WTC11 (cell line): ENCODE measurements around the gene SLC25A22. TPM values are rescaled to one million over a fixed set of nuclear protein-coding genes. Genes with fewer than 3 reads are reported as not detected.
A peak's percentile ranks its signal among the peaks of the same experiment; 100 is the strongest.

Experiments used
- ATAC-seq: fragments of 200-7000 bp; cut with Tn5 transposase; 2 replicates; pipeline ENCODE4 v1.10.0; 2021; ENCODE audit warnings: mild to moderate bottlenecking, moderate library complexity
- CTCF ChIA-PET: fragments of 300-600 bp; sonication (Branson Sonifier 250); formaldehyde crosslinking; loops from one replicate; lab custom pipeline; 2021; ENCODE audit warnings: antibody characterized with exemption; lab: Charles Lee
- POLR2A ChIA-PET: fragments of 350-600 bp; sonication (Branson Sonifier 250); formaldehyde crosslinking; loops from one replicate; lab custom pipeline; 2021; ENCODE audit warnings: antibody characterized with exemption; lab: Charles Lee
- DNase-seq: peaks from one replicate; pipeline ENCODE4 v3.0.0; 2021; ENCODE audit warnings: low spot score
- H3K27ac Mint-ChIP-seq: 2 replicates; pipeline ENCODE4 v1.8.0; 2021; ENCODE audit warnings: mixed read lengths
- H3K27me3 Mint-ChIP-seq: 2 replicates; pipeline ENCODE4 v1.8.0; 2021; ENCODE audit warnings: low read depth, mild to moderate bottlenecking, moderate library complexity, mixed read lengths
- H3K36me3 Mint-ChIP-seq: 2 replicates; pipeline ENCODE4 v1.8.0; 2021; ENCODE audit warnings: mixed read lengths
- H3K4me1 Mint-ChIP-seq: 2 replicates; pipeline ENCODE4 v1.8.0; 2022; ENCODE audit warnings: mixed read lengths
- H3K4me3 Mint-ChIP-seq: 2 replicates; pipeline ENCODE4 v1.8.0; 2021; ENCODE audit warnings: mild to moderate bottlenecking, moderate library complexity, mixed read lengths
- H3K9me3 Mint-ChIP-seq: 2 replicates; pipeline ENCODE4 v1.8.0; 2021; ENCODE audit warnings: mixed read lengths
- ATF1 ChIP-seq: sonication (generic); formaldehyde crosslinking; IDR thresholded peaks from 2 replicates; pipeline ENCODE4 v1.8.1; 2023; ENCODE audit warnings: mild to moderate bottlenecking, moderate library complexity, missing genetic modification reagents
- EMX1 ChIP-seq: fragments of 250-450 bp; sonication (Bioruptor Pico); IDR thresholded peaks from 2 replicates; pipeline ENCODE4 v1.8.0; 2021; ENCODE audit warnings: mild to moderate bottlenecking
- ETV6 ChIP-seq: sonication (generic); formaldehyde crosslinking; IDR thresholded peaks from 2 replicates; pipeline ENCODE4 v1.8.1; 2022; ENCODE audit warnings: mild to moderate bottlenecking, missing genetic modification reagents
- FOXP1 ChIP-seq: sonication (generic); formaldehyde crosslinking; IDR thresholded peaks from 2 replicates; pipeline ENCODE4 v1.8.0; 2022; ENCODE audit warnings: missing genetic modification reagents, mild to moderate bottlenecking, moderate library complexity, borderline replicate concordance
- GRHL2 ChIP-seq: fragments of 250-450 bp; sonication (Bioruptor Pico); IDR thresholded peaks from 2 replicates; pipeline ENCODE4 v1.8.0; 2022; ENCODE audit warnings: mild to moderate bottlenecking, moderate library complexity; ENCODE audit not compliant: insufficient replicate concordance, severe bottlenecking
- SMAD3 ChIP-seq: sonication (generic); formaldehyde crosslinking; IDR thresholded peaks from 2 replicates; pipeline ENCODE4 v1.8.0; 2022; ENCODE audit warnings: missing genetic modification reagents, mild to moderate bottlenecking, borderline replicate concordance
- SP1 ChIP-seq: sonication (generic); formaldehyde crosslinking; conservative IDR thresholded peaks from 2 replicates; pipeline ENCODE4 v1.8.1; 2022; ENCODE audit warnings: missing genetic modification reagents
- ZNF232 ChIP-seq: sonication (generic); formaldehyde crosslinking; IDR thresholded peaks from 2 replicates; pipeline ENCODE4 v1.8.0; 2022; ENCODE audit warnings: mild to moderate bottlenecking, missing genetic modification reagents
- total RNA-seq: library from RNA; stranded (reverse); gene quantifications from 3 replicates; pipeline ENCODE4 v1.2.3, GENCODE V29; 2021
- TF ChIP-seq, protein P1 (sequence below): fragments of 250-450 bp; sonication (Bioruptor Pico); IDR thresholded peaks from 2 replicates; pipeline ENCODE4 v1.9.0; 2021; ENCODE audit warnings: mild to moderate bottlenecking
- TF ChIP-seq, protein P2 (sequence below): sonication (generic); formaldehyde crosslinking; IDR thresholded peaks from 2 replicates; pipeline ENCODE4 v1.8.1; 2022; ENCODE audit warnings: missing genetic modification reagents, borderline replicate concordance
- TF ChIP-seq, protein P3 (sequence below): fragments of 250-450 bp; sonication (Bioruptor Pico); IDR thresholded peaks from 2 replicates; pipeline ENCODE4 v2.1.2; 2022; ENCODE audit warnings: mild to moderate bottlenecking, moderate library complexity
- TF ChIP-seq, protein P4 (sequence below): fragments of 250-450 bp; sonication (Bioruptor Pico); IDR thresholded peaks from 2 replicates; pipeline ENCODE4 v1.9.0; 2021; ENCODE audit warnings: mild to moderate bottlenecking

The SLC25A22 gene
- total RNA-seq, 1 experiment from 2014 or later: 44.8 TPM

DNA sequence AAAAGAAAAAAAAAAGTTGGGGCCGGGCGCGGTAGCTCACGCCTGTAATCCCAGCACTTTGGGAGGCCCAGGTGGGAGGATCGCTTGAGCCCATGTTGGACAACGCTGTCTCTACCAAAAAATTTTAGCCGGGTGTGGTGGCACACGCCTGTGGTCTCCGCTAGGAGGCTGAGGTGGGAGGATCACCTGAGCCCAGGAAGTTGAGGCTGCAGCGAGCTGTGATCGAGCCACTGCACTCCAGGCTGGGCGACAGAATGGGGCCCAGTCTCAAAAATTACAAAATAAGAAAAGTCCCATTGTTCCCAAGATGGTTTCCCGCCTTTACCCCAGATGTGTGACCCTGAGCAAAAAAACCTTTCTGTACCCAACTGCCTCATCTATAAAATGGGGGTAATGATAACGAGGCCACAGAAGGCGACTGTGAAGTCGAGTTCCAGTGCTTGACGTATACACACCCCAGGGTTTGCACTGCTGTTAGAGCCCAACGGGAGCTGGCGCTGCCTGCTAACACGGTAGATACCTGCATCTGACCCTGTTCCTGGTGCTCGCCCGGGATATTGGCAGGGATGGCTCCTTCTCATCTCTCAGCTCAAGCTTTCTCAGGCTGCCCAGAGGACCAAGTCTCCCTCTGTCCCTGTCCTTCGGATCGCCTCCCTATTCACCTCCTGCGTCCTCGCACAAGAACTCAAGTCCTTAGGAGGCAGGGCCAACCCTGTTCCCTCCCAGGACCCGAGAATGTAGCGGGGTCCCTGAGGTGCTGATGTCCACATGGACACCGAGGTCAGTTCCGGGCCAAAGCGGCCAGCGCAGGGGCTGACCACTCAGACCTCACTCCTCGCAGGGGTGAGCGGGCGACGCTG is 10.6 kb upstream of the SLC25A22 start:
- ATAC-seq (no peak), DNase-seq (no peak)
- TF ChIP-seq, protein P1, sequence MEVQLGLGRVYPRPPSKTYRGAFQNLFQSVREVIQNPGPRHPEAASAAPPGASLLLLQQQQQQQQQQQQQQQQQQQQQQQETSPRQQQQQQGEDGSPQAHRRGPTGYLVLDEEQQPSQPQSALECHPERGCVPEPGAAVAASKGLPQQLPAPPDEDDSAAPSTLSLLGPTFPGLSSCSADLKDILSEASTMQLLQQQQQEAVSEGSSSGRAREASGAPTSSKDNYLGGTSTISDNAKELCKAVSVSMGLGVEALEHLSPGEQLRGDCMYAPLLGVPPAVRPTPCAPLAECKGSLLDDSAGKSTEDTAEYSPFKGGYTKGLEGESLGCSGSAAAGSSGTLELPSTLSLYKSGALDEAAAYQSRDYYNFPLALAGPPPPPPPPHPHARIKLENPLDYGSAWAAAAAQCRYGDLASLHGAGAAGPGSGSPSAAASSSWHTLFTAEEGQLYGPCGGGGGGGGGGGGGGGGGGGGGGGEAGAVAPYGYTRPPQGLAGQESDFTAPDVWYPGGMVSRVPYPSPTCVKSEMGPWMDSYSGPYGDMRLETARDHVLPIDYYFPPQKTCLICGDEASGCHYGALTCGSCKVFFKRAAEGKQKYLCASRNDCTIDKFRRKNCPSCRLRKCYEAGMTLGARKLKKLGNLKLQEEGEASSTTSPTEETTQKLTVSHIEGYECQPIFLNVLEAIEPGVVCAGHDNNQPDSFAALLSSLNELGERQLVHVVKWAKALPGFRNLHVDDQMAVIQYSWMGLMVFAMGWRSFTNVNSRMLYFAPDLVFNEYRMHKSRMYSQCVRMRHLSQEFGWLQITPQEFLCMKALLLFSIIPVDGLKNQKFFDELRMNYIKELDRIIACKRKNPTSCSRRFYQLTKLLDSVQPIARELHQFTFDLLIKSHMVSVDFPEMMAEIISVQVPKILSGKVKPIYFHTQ (CRISPR knock-in tag): no peak
- TF ChIP-seq EMX1: no peak
- TF ChIP-seq, protein P2, sequence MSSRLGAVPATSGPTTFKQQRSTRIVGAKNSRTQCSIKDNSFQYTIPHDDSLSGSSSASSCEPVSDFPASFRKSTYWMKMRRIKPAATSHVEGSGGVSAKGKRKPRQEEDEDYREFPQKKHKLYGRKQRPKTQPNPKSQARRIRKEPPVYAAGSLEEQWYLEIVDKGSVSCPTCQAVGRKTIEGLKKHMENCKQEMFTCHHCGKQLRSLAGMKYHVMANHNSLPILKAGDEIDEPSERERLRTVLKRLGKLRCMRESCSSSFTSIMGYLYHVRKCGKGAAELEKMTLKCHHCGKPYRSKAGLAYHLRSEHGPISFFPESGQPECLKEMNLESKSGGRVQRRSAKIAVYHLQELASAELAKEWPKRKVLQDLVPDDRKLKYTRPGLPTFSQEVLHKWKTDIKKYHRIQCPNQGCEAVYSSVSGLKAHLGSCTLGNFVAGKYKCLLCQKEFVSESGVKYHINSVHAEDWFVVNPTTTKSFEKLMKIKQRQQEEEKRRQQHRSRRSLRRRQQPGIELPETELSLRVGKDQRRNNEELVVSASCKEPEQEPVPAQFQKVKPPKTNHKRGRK (CRISPR knock-in tag): no peak
- TF ChIP-seq ATF1 (CRISPR knock-in tag): 0 out of 2 replicates have a peak, but pooled peaks have one; percentile 24
- peak; percentile 84; the same call in 1 of the 2 replicates for TF ChIP-seq SMAD3
- Mint-ChIP-seq H3K4me3 (peak overlapping the region; percentile 92), H3K9me3 (no peaks in the 10 kb centered on the region), H3K4me1 (peaks cover 43% of the 10 kb centered on the region), H3K36me3 (peaks cover 28% of the 10 kb centered on the region), H3K27ac (peak overlapping the region; percentile 93), H3K27me3 (no peaks in the 10 kb centered on the region)
- ChIA-PET POLR2A (interaction anchor here (1.1 to 2.0 kb wide), 6 partner anchors 11 to 24 kb away, joined by 3 to 18 read pairs (median 4); partner anchors contain the start of genes CD151, CRACR2B and PNPLA2), CTCF (interaction anchor here (0.8 to 2.2 kb wide), 6 partner anchors 11 to 254 kb away, joined by 3 to 13 read pairs (median 5); no protein-coding TSS in a partner anchor)

DNA sequence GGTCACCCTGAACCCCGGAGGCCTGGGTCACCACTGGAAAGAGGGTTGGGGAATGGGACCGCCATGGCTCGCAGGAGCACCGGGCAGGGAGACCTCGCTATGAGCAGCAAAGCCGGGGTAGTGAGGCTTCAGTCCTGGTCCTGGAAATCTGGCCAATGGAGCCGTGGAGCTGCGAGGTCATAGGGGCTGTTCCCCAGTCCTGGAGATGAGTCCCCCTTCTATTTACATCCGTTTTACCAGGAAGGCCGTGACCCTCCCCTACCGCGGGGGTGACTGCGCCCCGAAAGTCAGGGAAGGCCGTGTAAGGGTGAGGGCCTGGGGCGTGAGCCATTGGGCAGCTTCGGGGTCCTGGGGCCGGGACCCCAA is 6.5 kb upstream of the SLC25A22 start:
- Mint-ChIP-seq H3K27ac (no peak overlapping the region), H3K4me3 (peak overlapping the region; percentile 73), H3K4me1 (peaks cover 21% of the 10 kb centered on the region), H3K9me3 (no peaks in the 10 kb centered on the region), H3K36me3 (no peaks in the 10 kb centered on the region), H3K27me3 (no peaks in the 10 kb centered on the region)
- no peak for ATAC-seq
- TF ChIP-seq GRHL2 (CRISPR knock-in tag) (no peak), ETV6 (no peak), SP1 (CRISPR knock-in tag) (no peak)
- TF ChIP-seq, protein P3, sequence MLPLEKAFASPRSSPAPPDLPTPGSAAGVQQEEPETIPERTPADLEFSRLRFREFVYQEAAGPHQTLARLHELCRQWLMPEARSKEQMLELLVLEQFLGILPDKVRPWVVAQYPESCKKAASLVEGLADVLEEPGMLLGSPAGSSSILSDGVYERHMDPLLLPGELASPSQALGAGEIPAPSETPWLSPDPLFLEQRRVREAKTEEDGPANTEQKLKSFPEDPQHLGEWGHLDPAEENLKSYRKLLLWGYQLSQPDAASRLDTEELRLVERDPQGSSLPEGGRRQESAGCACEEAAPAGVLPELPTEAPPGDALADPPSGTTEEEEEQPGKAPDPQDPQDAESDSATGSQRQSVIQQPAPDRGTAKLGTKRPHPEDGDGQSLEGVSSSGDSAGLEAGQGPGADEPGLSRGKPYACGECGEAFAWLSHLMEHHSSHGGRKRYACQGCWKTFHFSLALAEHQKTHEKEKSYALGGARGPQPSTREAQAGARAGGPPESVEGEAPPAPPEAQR: no peak
- TF ChIP-seq, protein P4, sequence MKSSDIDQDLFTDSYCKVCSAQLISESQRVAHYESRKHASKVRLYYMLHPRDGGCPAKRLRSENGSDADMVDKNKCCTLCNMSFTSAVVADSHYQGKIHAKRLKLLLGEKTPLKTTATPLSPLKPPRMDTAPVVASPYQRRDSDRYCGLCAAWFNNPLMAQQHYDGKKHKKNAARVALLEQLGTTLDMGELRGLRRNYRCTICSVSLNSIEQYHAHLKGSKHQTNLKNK (CRISPR knock-in tag): no peak
- DNase-seq: no peak
- ChIA-PET CTCF (interaction anchor here (0.8 to 1.4 kb wide), 4 partner anchors 9 to 250 kb away, joined by 3 to 5 read pairs (median 3); no protein-coding TSS in a partner anchor), POLR2A (interaction anchor here (0.9 to 1.4 kb wide), 5 partner anchors 14 to 32 kb away, joined by 3 to 4 read pairs (median 3); no protein-coding TSS in a partner anchor)

DNA sequence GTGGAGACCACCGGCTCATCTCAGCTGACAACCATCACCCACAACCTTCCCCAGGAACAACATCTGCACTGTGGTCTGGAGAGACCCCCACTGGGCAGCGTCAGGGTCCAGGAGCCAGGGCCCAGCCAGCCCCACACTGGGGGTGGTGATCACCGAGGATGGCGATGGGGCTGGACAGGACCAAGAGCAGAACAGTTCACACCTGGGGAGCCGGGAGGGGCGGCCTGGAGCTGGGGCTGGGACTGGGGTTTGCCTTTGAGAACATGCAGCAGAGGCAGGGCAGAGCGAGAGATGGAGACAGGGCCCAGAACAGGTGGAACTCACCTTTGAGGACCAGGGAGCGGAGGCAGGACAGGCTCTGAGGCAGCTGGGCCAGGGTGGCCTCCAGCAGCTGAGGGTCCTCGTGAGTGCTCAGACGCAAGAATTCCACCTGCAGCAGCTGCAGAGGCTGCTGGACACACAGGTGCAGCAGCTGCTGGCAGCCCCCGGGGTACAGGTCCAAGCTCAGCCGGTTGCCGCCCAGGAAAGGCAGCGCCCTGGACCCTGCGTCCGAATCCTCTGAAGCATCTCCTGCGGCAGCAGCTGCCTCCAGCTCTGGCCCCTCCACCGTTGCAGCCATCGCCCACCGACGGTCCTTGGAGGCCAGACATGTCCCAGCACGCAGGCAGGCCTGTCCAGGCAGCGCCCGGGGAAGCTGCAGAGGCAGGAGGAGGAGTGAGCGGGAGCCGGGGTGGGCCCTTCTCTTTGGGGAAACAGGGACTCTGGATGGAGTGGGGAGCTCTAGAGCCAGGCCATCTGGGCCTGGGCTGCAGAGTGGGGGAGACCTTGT is 5.9 kb upstream of the SLC25A22 start:
- Mint-ChIP-seq H3K4me3 (peak overlapping the region; percentile 73), H3K27me3 (no peaks in the 10 kb centered on the region), H3K4me1 (peaks cover 21% of the 10 kb centered on the region), H3K36me3 (no peaks in the 10 kb centered on the region), H3K9me3 (no peaks in the 10 kb centered on the region), H3K27ac (no peak overlapping the region)
- no peak for ATAC-seq
- ChIA-PET POLR2A (interaction anchor here (0.9 to 1.4 kb wide), 5 partner anchors 13 to 33 kb away, joined by 3 to 4 read pairs (median 3); no protein-coding TSS in a partner anchor), CTCF (interaction anchor here (0.8 to 1.3 kb wide), 4 partner anchors 9 to 94 kb away, joined by 3 to 5 read pairs (median 3); no protein-coding TSS in a partner anchor)
- no peak for DNase-seq
- TF ChIP-seq ZNF232 (no peak), FOXP1 (CRISPR knock-in tag) (peak; percentile 31; the same call in 1 of the 2 replicates)
